DND-41 (cell line): ENCODE measurements around the gene CELA1.
"Not testable (repeated sequence)": the region's sequence is repeated elsewhere in the genome, so short reads cannot be mapped to it uniquely, and the experiment has no call there.

Experiments
- CTCF ChIP-seq: IDR thresholded peaks from 2 replicates; pipeline ENCODE4 v1.5.1; 2012; ENCODE audit warnings: borderline replicate concordance, low read length, moderate library complexity, mild to moderate bottlenecking; ENCODE audit not compliant: poor library complexity, severe bottlenecking; ENCODE audit errors: extremely low read depth
- EZH2 ChIP-seq: IDR thresholded peaks from 3 replicates; pipeline ENCODE4 v1.6.1; 2012; ENCODE audit warnings: borderline replicate concordance, low read depth, mild to moderate bottlenecking, moderate library complexity, low read length, inconsistent platforms; ENCODE audit not compliant: severe bottlenecking

- TF ChIP-seq CTCF, EZH2: not testable (repeated sequence)
Measured at GRCh38 chr12:51300768-51301167, 45.7 kb downstream of the CELA1 start.
